Colonic mucosa (tissue), 4 donors: ENCODE measurements around the gene CABLES1. TPM values are rescaled to one million over a fixed set of nuclear protein-coding genes. Genes with fewer than 3 reads are reported as not detected.
"Not testable (repeated sequence)": the region's sequence is repeated elsewhere in the genome, so short reads cannot be mapped to it uniquely, and the experiment has no call there.

Source experiments
- DNase-seq: peaks from one replicate; pipeline ENCODE4 v3.0.0-alpha.2; 2020
- H3K27ac ChIP-seq: fragments of 200-600 bp; one replicate; pipeline ENCODE4 v1.8.0; 2021
- H3K27me3 ChIP-seq: fragments of 200-600 bp; one replicate; pipeline ENCODE4 v1.8.0; 2021
- H3K36me3 ChIP-seq: fragments of 200-600 bp; one replicate; pipeline ENCODE4 v1.8.0; 2021
- H3K4me1 ChIP-seq: fragments of 200-600 bp; one replicate; pipeline ENCODE4 v1.8.0; 2021; ENCODE audit warnings: mild to moderate bottlenecking
- H3K4me3 ChIP-seq: fragments of 200-600 bp; one replicate; pipeline ENCODE4 v1.8.0; 2021
- H3K9ac ChIP-seq, 2 donors: one replicate each; pipeline ENCODE4 v1.7.0; 2013; ENCODE audit warnings: control low read depth in 2 of 2, low read depth in 2 of 2, low read length in 2 of 2
- H3K9me3 ChIP-seq: fragments of 200-600 bp; one replicate; pipeline ENCODE4 v1.8.0; 2021
- intact Hi-C: fragments of 100-400 bp; cut with DNase I; formaldehyde crosslinking; loops from one replicate; pipeline ENCODE4 v1.14.1; 2022
- total RNA-seq, 2 donors: library from RNA; stranded (reverse); fragmentation: NEBNext Ultra II Directional in 1 of 2; extraction: Animal tissue kit (Norgen Biotek cat#: 25700) in 1 of 2; gene quantifications; one replicate each; pipeline ENCODE4 v1.2.1, GENCODE V29; 2021
- TF ChIP-seq, protein P1 (sequence below): fragments of 200-600 bp; IDR thresholded peaks from one replicate; pipeline ENCODE4 v1.8.0; 2022; ENCODE audit warnings: antibody characterized with exemption, mild to moderate bottlenecking
- donor health status: healthy.
- donor health status: DM: no; HTN: no; CAD: no.
- donor health status: DM: no; HTN: no; CAD: no.

CABLES1 gene
- total RNA-seq, 2 donors from 2014 or later: 4.2 to 6.2 TPM

DNA sequence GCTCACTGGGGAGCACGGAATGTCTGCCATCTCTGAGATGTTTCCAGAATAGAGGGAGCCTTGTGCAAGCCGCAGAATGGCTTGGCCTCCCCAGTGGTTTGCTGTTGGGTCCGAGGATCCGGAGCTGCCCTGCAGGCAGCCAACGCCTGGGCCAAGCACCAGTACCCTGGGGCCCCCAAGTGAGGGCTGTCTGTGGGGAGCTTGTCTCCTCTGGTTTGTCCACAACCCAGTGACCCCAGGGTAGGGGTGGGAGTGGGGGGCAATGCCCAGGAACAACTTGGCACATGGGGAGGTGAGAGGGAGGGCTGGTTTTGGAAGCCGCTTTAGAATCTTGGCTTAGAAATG is 147.1 kb downstream of the CABLES1 start:
- TF ChIP-seq, protein P1, sequence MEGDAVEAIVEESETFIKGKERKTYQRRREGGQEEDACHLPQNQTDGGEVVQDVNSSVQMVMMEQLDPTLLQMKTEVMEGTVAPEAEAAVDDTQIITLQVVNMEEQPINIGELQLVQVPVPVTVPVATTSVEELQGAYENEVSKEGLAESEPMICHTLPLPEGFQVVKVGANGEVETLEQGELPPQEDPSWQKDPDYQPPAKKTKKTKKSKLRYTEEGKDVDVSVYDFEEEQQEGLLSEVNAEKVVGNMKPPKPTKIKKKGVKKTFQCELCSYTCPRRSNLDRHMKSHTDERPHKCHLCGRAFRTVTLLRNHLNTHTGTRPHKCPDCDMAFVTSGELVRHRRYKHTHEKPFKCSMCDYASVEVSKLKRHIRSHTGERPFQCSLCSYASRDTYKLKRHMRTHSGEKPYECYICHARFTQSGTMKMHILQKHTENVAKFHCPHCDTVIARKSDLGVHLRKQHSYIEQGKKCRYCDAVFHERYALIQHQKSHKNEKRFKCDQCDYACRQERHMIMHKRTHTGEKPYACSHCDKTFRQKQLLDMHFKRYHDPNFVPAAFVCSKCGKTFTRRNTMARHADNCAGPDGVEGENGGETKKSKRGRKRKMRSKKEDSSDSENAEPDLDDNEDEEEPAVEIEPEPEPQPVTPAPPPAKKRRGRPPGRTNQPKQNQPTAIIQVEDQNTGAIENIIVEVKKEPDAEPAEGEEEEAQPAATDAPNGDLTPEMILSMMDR: no peak
- intact Hi-C loops: no loop called here
- no peaks in the 10 kb centered on the region for H3K4me1 ChIP-seq
- H3K27me3 ChIP-seq: no peaks in the 10 kb centered on the region
- no peak overlapping the region for H3K4me3 ChIP-seq
- H3K9ac ChIP-seq: no peak overlapping the region
- H3K36me3 ChIP-seq: no peaks in the 10 kb centered on the region
- H3K9me3 ChIP-seq: no peaks in the 10 kb centered on the region
- H3K27ac ChIP-seq: no peak overlapping the region
- DNase-seq: no peak

DNA sequence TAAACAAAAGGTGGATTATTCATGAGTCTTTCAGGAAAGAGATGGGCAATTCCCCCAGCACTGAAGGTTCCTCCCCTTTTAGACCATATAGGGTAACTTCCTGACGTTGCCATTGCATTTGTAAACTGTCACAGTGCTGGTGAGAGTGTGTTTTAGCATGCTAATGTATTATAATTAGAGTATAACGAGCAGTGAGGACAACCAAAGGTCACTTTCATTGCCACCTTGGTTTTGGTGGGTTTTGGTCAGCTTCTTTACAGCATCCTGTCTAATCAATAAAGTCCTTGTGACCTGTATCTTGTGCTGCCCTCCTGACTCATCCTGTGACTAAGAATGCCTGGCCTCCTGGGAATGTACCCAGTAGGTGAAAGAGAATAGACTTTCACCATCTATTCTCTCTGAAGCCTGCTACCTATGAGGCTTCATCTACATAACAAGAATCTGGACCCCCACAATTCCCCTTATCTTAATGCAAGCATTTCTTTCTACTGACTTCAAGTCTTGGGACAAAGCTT is 148.7 kb downstream of the CABLES1 start:
- DNase-seq: no peak
- H3K4me1 ChIP-seq: no peaks in the 10 kb centered on the region
- H3K9ac ChIP-seq: no peak overlapping the region
- H3K36me3 ChIP-seq: no peaks in the 10 kb centered on the region
- H3K4me3 ChIP-seq: no peak overlapping the region
- no peak overlapping the region for H3K27ac ChIP-seq
- TF ChIP-seq, protein P1: no peak
- no peaks in the 10 kb centered on the region for H3K9me3 ChIP-seq
- intact Hi-C loops: no loop called here
- no peaks in the 10 kb centered on the region for H3K27me3 ChIP-seq

DNA sequence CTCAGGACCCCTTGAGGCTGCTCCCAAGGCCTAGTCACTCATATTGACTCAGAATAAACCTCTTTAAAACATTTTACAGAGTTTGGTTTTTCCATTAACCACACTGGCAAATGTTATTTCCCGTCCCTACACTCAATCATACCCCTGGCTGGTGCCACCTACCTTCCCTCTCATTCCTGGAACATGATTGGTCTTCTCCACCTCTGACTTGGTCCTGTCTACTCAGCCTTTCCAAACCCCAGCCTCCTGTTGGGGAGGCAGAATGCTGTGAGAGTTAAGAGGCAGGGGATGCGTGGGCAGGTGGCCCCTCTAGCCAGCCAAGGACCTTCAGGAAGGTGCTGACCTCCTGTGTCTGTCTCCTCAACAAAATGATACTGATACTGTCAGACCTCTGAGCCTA is 149.3 kb downstream of the CABLES1 start:
- no peak overlapping the region for H3K9ac ChIP-seq
- intact Hi-C loops: no loop called here

DNA sequence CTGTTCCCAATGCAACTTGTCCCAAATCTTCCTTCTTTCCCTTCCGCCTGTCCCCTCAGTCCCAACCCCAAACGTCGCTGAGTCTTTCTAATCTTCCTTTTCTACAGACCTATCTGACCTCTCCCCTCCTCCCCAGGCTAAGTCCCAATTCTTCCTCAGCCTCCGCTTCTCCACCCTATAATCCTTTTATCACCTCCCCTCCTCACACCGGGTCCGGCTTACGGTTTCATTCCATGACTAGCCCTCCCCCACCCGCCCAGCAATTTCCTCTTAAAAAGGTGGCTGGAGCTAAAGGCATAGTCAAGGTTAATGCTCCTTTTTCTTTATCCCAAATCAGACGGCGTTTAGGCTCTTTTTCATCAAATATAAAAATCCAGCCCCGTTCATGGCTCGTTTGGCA is 150.3 kb downstream of the CABLES1 start:
- H3K4me1 ChIP-seq, H3K9me3 ChIP-seq, H3K27me3 ChIP-seq, H3K27ac ChIP-seq, H3K9ac ChIP-seq, H3K36me3 ChIP-seq, intact Hi-C loops, DNase-seq, H3K4me3 ChIP-seq: not testable (repeated sequence)

More for the DNA sequence above, 149.3 kb downstream of the CABLES1 start:
- TF ChIP-seq, protein P1: no peak
- no peak overlapping the region for H3K27ac ChIP-seq
- no peak for DNase-seq
- no peaks in the 10 kb centered on the region for H3K9me3 ChIP-seq
- H3K4me3 ChIP-seq: no peak overlapping the region
- no peaks in the 10 kb centered on the region for H3K36me3 ChIP-seq
- H3K27me3 ChIP-seq: no peaks in the 10 kb centered on the region
- no peaks in the 10 kb centered on the region for H3K4me1 ChIP-seq

DNA sequence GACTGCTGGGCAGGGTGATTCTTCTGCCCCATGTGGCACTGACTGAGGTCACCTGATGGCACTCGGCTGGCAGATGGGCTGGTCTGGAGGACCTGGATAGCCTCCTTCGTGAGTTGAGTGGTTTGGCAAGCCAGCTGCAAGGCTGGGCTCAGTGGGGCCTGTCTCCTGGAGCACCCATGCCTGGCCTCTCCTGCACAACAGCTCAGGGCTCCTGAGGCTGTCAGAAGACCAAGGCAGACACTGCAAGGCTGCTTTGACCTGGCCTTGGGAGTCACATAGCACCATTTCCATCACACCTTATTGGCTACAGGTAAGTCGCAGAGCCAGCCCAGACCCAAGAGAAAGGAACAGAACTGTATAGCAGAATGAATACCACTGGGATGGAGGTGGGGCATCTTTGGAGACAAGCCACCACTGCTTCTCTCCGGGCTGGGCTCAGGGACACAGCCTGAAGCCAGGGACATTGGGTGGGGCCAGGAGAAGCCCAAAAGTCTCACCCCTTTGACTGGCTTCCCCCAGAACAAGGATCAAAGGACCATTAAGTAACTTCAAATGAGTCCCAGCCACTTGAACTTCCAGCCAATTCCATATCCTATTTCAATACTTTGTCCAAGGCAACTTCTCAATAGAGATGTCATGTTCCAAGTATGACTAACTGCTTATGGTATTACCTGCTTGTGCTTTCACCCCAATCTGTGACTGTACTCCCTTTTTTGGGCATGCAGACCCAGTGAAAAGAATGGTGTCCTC is 156.3 kb downstream of the CABLES1 start:
- TF ChIP-seq, protein P1: no peak
- no peak for DNase-seq
- Histone ChIP-seq H3K4me1 (no peaks in the 10 kb centered on the region), H3K36me3 (no peaks in the 10 kb centered on the region), H3K27me3 (no peaks in the 10 kb centered on the region), H3K9me3 (no peaks in the 10 kb centered on the region), H3K4me3 (no peak overlapping the region), H3K9ac (no peak overlapping the region), H3K27ac (no peak overlapping the region)
- intact Hi-C loops: no loop called here

DNA sequence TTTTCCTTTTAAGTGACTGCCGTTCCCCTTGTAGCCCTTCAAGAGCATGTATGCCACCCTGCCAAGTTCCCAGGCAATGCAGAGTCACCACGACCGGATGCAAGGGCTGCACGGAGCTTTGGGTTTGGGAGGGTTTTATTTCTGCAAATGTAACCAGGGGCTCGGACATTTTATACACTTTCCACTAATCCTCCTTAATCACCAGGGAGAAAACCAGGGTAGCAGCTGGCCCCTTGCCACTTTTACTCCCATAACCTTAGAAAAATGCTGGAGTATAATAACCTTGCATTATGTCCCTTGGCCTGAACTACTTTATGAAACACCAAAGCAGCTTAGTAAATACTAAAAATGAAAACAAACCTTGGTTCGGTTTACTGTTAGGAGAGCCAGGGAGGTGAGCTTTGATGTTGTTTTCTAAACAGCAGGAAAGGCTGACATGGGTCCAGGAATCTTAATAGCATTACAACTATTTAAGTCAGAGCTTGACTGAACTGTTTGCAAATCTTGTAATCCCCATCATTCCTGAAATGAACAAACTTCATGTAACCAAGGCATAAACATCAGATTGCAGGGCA is 165.0 kb downstream of the CABLES1 start:
- TF ChIP-seq, protein P1: no peak
- Histone ChIP-seq H3K4me1 (no peaks in the 10 kb centered on the region), H3K27me3 (no peaks in the 10 kb centered on the region), H3K4me3 (no peak overlapping the region), H3K36me3 (no peaks in the 10 kb centered on the region), H3K27ac (no peak overlapping the region), H3K9me3 (no peaks in the 10 kb centered on the region), H3K9ac (no peak overlapping the region)
- intact Hi-C loops: no loop called here
- no peak for DNase-seq
